SK-N-MC (cell line): ENCODE measurements around the gene ZNF8.

ENCODE experiments used
- DNase-seq: peaks from one replicate; pipeline ENCODE4 v3.0.0-alpha.2; 2011; ENCODE audit warnings: low read depth, low spot score
- H3K27ac ChIP-seq: fragments of 200-600 bp; sonication (generic); 2 replicates; pipeline ENCODE4 v1.5.1; 2016; ENCODE audit warnings: mixed run types
- H3K36me3 ChIP-seq: fragments of 200-600 bp; sonication (generic); 2 replicates; pipeline ENCODE4 v1.6.1; 2017; ENCODE audit warnings: antibody characterized with exemption, low read length, mixed read lengths; ENCODE audit not compliant: insufficient read depth
- H3K4me3 ChIP-seq: fragments of 200-600 bp; sonication (generic); 2 replicates; pipeline ENCODE4 v1.5.1; 2016
- H3K9ac ChIP-seq: fragments of 200-600 bp; sonication (generic); 2 replicates; pipeline ENCODE4 v1.8.0; 2017; ENCODE audit warnings: mixed run types, mixed read lengths; ENCODE audit not compliant: insufficient read length
- H3K9me3 ChIP-seq: fragments of 200-600 bp; sonication (generic); 2 replicates; pipeline ENCODE4 v1.6.1; 2017; ENCODE audit warnings: low read depth, mild to moderate bottlenecking, antibody characterized with exemption, low read length, moderate library complexity, mixed read lengths
- EZH2 ChIP-seq: fragments of 200-600 bp; sonication (generic); IDR thresholded peaks from one replicate; pipeline ENCODE4 v1.6.1; 2017; ENCODE audit warnings: antibody characterized with exemption
- FOXP2 ChIP-seq: optimal IDR thresholded peaks from 2 replicates; pipeline ENCODE3; 2011; ENCODE audit warnings: mild to moderate bottlenecking, moderate library complexity; ENCODE audit not compliant: insufficient read depth; ENCODE audit errors: extremely low read length, control extremely low read depth
- POLR2AphosphoS5 ChIP-seq: IDR thresholded peaks from 2 replicates; pipeline ENCODE4 v1.6.1; 2012; ENCODE audit warnings: mild to moderate bottlenecking, low read depth, low read length, borderline replicate concordance

Gene ZNF8

DNA sequence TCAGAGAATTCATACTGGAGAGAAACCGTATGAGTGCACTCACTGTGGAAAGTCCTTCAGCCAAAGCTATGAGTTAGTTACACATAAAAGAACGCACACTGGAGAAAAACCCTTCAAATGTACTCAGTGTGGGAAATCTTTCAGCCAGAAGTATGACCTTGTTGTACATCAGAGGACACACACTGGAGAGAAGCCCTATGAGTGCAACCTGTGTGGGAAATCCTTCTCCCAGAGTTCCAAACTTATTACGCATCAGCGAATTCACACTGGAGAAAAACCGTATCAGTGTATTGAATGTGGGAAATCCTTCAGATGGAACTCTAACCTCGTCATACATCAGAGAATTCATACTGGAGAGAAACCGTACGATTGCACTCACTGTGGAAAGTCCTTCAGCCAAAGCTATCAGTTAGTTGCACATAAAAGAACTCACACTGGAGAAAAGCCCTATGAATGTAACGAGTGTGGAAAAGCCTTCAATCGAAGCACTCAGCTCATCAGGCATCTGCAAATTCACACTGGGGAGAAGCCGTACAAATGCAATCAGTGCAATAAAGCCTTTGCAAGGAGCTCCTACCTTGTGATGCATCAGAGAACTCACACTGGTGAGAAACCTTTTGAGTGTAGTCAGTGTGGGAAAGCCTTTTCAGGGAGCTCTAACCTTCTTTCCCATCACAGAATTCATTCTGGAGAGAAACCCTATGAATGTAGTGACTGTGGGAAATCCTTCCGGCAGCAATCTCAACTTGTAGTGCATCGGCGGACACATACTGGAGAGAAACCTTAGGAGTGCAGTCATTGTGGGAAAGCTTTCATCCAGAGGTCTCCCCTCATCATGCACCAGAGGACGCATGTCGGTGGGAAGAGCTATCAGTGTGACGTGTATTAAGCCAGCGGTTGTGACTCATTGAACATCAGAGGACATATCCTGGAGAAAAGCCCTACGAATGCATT lies 16.5 kb upstream of the ZNF8 start:
- H3K36me3 ChIP-seq = peaks cover 22% of the 10 kb centered on the region
- peaks cover 39% of the 10 kb centered on the region for H3K9me3 ChIP-seq
- DNase-seq = no peak
- no peak overlapping the region for H3K4me3 ChIP-seq
- H3K27ac ChIP-seq = no peak overlapping the region
- no peak for TF ChIP-seq FOXP2
- TF ChIP-seq EZH2 = no peak
- no peak; the same call in 1 of the 2 replicates for TF ChIP-seq POLR2AphosphoS5
- no peak overlapping the region for H3K9ac ChIP-seq

DNA sequence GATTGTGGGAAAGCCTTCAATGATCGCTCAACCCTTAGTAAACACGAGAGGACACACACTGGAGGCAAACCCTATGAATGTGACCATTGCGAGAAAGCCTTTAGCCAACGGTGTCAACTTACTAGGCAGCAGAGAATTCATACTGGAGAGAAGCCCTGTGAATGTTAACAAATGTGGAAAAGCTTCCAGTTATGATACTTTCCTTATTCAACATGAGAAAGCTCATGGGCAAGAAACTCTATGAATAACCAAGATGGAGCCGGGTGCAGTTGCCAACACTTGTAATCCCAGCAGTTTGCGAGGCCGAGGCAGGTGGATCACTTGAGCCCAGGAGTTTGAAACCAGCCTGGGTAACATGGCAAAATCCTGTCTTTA lies 15.8 kb upstream of the ZNF8 start:
- no peak overlapping the region for H3K27ac ChIP-seq
- TF ChIP-seq FOXP2 = no peak
- TF ChIP-seq POLR2AphosphoS5 = no peak
- no peak for TF ChIP-seq EZH2
- H3K9me3 ChIP-seq = peaks cover 37% of the 10 kb centered on the region
- H3K4me3 ChIP-seq = no peak overlapping the region
- no peak for DNase-seq
- H3K9ac ChIP-seq = no peak overlapping the region
- peaks cover 22% of the 10 kb centered on the region for H3K36me3 ChIP-seq

GRCh38 chr19:58265100-58265499 lies 13.7 kb upstream of the ZNF8 start:
- no peak for DNase-seq
- no peak overlapping the region for H3K9ac ChIP-seq
- H3K4me3 ChIP-seq = no peak overlapping the region
- H3K36me3 ChIP-seq = peaks cover 22% of the 10 kb centered on the region
- H3K27ac ChIP-seq = no peak overlapping the region
- H3K9me3 ChIP-seq = peaks cover 37% of the 10 kb centered on the region
- TF ChIP-seq POLR2AphosphoS5 (no peak), FOXP2 (no peak), EZH2 (no peak)

DNA sequence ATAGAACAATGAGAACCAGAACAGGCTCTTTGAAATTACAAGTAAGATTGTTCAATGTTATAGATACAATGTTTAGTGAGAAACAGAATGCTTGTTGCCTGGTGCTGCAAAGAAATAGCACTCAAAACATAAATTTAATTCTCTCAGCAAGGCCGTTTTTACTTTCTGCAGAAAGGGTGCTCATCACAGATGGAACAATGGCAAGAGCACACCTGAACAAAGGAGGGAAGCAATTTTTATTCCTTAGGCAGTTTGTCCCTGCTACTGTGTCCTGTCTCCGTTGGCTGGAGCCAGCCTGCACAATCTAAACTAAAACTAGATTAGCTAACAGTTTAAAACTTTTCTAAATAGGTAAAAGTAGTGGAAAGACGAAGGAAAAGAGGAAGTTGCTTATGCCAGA lies 10.4 kb upstream of the ZNF8 start:
- H3K4me3 ChIP-seq = no peak overlapping the region
- DNase-seq = no peak
- no peak for TF ChIP-seq EZH2
- TF ChIP-seq POLR2AphosphoS5 = no peak
- no peak for TF ChIP-seq FOXP2
- H3K27ac ChIP-seq = no peak overlapping the region
- H3K9me3 ChIP-seq = peaks cover 10% of the 10 kb centered on the region
- H3K36me3 ChIP-seq = peaks cover 10% of the 10 kb centered on the region; the same call in 1 of the 2 replicates
- no peak overlapping the region for H3K9ac ChIP-seq

DNA sequence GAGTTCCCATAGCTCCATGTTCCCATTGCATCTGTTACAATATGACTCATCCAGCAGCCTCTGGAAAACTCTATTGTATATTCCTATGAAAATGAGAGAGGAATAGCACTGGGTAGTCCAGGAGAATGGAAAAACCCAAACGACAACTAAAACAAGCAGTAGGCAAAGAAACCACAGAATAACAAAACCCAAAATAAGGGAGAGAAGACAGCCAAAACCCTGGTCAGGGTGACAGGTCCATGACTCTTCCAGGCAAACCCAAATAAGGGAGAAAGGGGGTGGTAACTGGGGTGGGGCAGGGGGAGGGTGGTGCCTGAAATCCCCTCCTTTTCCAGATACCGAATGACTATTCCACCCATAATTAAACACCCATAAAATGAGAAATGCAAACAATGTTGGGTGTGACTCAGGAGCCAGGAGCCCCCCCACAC lies 4.0 kb upstream of the ZNF8 start:
- TF ChIP-seq EZH2 (no peak), FOXP2 (no peak), POLR2AphosphoS5 (no peak)
- H3K9me3 ChIP-seq = peaks cover 5% of the 10 kb centered on the region; the same call in 1 of the 2 replicates
- no peak for DNase-seq
- H3K4me3 ChIP-seq = no peak overlapping the region
- H3K9ac ChIP-seq = no peak overlapping the region
- peaks cover 36% of the 10 kb centered on the region for H3K36me3 ChIP-seq
- H3K27ac ChIP-seq = no peak overlapping the region

DNA sequence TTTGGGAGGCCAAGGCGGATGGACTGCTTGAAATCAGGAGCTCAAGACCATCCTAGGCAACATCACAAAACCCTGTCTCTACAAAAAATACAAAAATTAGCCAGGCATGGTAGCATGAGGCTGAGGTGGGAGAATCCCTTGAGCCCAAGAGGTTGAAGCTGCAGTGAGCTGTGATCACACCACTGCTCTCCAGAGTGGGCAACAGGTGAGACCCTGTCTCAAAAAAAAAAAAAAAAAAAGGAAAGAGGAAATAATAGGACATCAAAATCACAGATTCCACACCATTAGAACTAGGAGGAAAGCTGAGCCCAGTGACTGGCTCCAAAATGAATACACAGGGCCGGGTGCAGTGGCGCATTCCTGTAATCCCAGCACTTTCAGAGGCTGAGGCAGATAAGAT lies 3.2 kb upstream of the ZNF8 start:
- no peak overlapping the region for H3K9ac ChIP-seq
- no peak for TF ChIP-seq POLR2AphosphoS5
- no peak for TF ChIP-seq FOXP2
- TF ChIP-seq EZH2 = no peak
- peaks cover 13% of the 10 kb centered on the region for H3K9me3 ChIP-seq
- H3K36me3 ChIP-seq = peaks cover 44% of the 10 kb centered on the region
- no peak overlapping the region for H3K4me3 ChIP-seq
- DNase-seq = no peak
- H3K27ac ChIP-seq = no peak overlapping the region

GRCh38 chr19:58277197-58277596 lies 1.6 kb upstream of the ZNF8 start:
- no peak for TF ChIP-seq EZH2
- TF ChIP-seq POLR2AphosphoS5 = no peak
- no peak for TF ChIP-seq FOXP2
- no peak for DNase-seq
- Histone ChIP-seq H3K27ac (no peak overlapping the region), H3K4me3 (no peak overlapping the region), H3K9me3 (peaks cover 27% of the 10 kb centered on the region), H3K36me3 (peaks cover 56% of the 10 kb centered on the region), H3K9ac (no peak overlapping the region)

DNA sequence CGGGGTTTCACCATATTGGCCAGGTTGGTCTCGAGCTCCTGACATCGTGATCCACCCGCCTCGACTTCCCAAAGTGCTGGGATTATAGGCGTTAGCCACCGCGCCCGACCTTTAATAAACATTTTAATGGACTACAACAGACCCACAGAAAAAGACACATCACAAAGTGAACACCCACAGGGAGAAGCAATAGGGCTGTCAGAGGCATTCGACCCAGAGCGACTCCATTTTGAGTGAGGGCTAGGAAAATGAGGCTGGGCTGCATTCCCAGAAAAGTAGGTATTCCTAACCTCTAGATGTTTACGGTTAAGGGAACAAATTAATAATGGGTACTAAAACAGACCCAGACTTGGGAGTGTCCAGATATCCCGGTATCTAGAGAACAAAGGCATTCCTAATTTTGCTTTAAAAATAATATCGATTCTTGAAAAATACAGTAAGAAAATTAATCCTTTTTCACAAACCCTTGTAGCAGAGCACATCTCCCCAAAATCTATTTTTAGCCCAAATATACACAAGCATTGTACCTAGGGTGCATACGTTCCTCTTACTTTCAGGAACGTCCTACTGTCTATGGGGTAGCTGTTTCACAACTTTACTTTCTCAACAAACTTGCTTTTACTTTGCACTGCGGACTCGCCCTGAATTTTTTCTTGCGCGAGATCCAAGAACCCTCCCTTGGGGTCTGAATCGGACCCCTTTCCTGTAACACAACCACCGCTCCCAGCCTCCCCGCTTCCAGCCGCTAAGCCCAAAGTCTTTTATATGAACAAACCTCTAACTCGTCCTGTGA lies 811 bp upstream of the ZNF8 start:
- peaks cover 62% of the 10 kb centered on the region for H3K36me3 ChIP-seq
- TF ChIP-seq FOXP2 (no peak), POLR2AphosphoS5 (no peak), EZH2 (no peak)
- H3K27ac ChIP-seq = peak overlapping the region; percentile 77
- peaks cover 31% of the 10 kb centered on the region for H3K9me3 ChIP-seq
- H3K4me3 ChIP-seq = peak overlapping the region; percentile 89
- DNase-seq = no peak
- H3K9ac ChIP-seq = peak overlapping the region; percentile 81
